HepG2 (cell line): ENCODE results near the gene SALL2. TPM values are rescaled to one million over a fixed set of nuclear protein-coding genes. Genes with fewer than 3 reads are reported as not detected.

ENCODE experiments used
- ATAC-seq: fragments of 200-7000 bp; cut with Tn5 transposase; 3 replicates; pipeline ENCODE4 v1.9.1; 2020; ENCODE audit warnings: mild to moderate bottlenecking, moderate library complexity
- BruUV-seq: library from RNA; stranded (reverse); fragments of 400-500 nt; replicated peaks from 2 replicates; lab custom pipeline; 2021; lab: Mats Ljungman, UMichigan
- CTCF ChIA-PET: fragments of 300-600 bp; formaldehyde crosslinking; extraction: SDS; loops from one replicate; lab custom pipeline; 2021; ENCODE audit warnings: low total read pairs, inconsistent platforms, low intra/inter-chr PET ratio; lab: Yijun Ruan, JAX
- POLR2A ChIA-PET: fragments of 350-600 bp; sonication (Branson Sonifier 250); formaldehyde crosslinking; loops from one replicate; lab custom pipeline; 2020; ENCODE audit warnings: antibody characterized with exemption, inconsistent platforms; lab: Yijun Ruan, JAX
- DNase-seq: peaks from one replicate; pipeline ENCODE4 v3.0.0-alpha.2; 2015; ENCODE audit warnings: low spot score
- FAIRE-seq: peaks from 3 replicates; lab custom pipeline; 2011; peaks lifted over from hg19 to GRCh38; lab: Jason Lieb, UNC
- H2AFZ ChIP-seq: one replicate; pipeline ENCODE4 v1.6.1; 2011; ENCODE audit warnings: low read length, inconsistent platforms
- H3K27ac ChIP-seq: fragments of 300-600 bp; 3 replicates; pipeline ENCODE4 v1.8.0; 2011; ENCODE audit warnings: mixed run types, mild to moderate bottlenecking, mixed read lengths, low read length, inconsistent platforms; ENCODE audit not compliant: insufficient read depth; ENCODE audit errors: extremely low read length
- H3K27me3 ChIP-seq, 2 experiments: fragments of 200-600 bp in 1 of 2; 2 replicates in 1 of 2; 3 replicates in 1 of 2; pipeline versions ENCODE4 v1.6.0 to v1.8.0; 2011; ENCODE audit warnings: low read length in 2 of 2, mild to moderate bottlenecking in 2 of 2, moderate library complexity in 2 of 2, inconsistent platforms in 1 of 2; ENCODE audit not compliant: insufficient read depth in 2 of 2, control insufficient read depth in 1 of 2
- H3K36me3 ChIP-seq, 2 experiments: fragments of 200-600 bp in 1 of 2; replicated peaks in 1 of 2; 2 replicates in 1 of 2; 3 replicates in 1 of 2; pipeline versions ENCODE4 v1.5.1 to v1.8.0; 2011; ENCODE audit warnings: low read length in 2 of 2, inconsistent platforms in 1 of 2; ENCODE audit not compliant: insufficient read depth in 2 of 2, control insufficient read depth in 1 of 2
- H3K4me1 ChIP-seq: 2 replicates; pipeline ENCODE4 v1.5.1; 2012; ENCODE audit warnings: low read length, inconsistent platforms; ENCODE audit not compliant: insufficient read depth
- H3K4me2 ChIP-seq: 2 replicates; pipeline ENCODE4 v1.6.0; 2011; ENCODE audit warnings: low read depth, low read length, inconsistent platforms
- H3K4me3 ChIP-seq, 3 experiments: fragments of 200-600 bp in 1 of 3; sonication (generic), shearing (Covaris generic) in 1 of 3; replicated peaks in 1 of 3; 2 replicates each; pipeline ENCODE4 v1.5.1; 2011 to 2016; ENCODE audit warnings: low read length in 3 of 3, inconsistent platforms in 2 of 3, low read depth in 2 of 3, mild to moderate bottlenecking in 2 of 3, control low read depth in 1 of 3, mixed read lengths in 1 of 3; ENCODE audit not compliant: insufficient read depth in 1 of 3
- H3K79me2 ChIP-seq: one replicate; pipeline ENCODE4 v1.6.1; 2011; ENCODE audit warnings: low read length, inconsistent platforms; ENCODE audit not compliant: insufficient read depth
- H3K9ac ChIP-seq: 2 replicates; pipeline ENCODE4 v1.6.0; 2011; ENCODE audit warnings: mild to moderate bottlenecking, low read depth, low read length, inconsistent platforms; ENCODE audit not compliant: insufficient read depth
- H3K9me3 ChIP-seq: 2 replicates; pipeline ENCODE4 v1.5.1; 2012; ENCODE audit warnings: mild to moderate bottlenecking, low read length
- H4K20me1 ChIP-seq: 2 replicates; pipeline ENCODE4 v1.6.0; 2011; ENCODE audit warnings: inconsistent platforms, mild to moderate bottlenecking, low read length, moderate library complexity; ENCODE audit not compliant: insufficient read depth
- ATRX ChIP-seq: sonication (generic); formaldehyde crosslinking; IDR thresholded peaks from 2 replicates; pipeline ENCODE4 v1.4.0; 2020; ENCODE audit warnings: missing genetic modification reagents, borderline replicate concordance
- MAZ ChIP-seq, 2 experiments: sonication (generic) in 1 of 2; formaldehyde crosslinking in 1 of 2; IDR thresholded peaks; 2 replicates each; pipeline versions ENCODE4 v1.5.0 to v1.6.1; 2012 to 2020; ENCODE audit warnings: low read depth in 2 of 2, mild to moderate bottlenecking in 2 of 2, borderline replicate concordance in 1 of 2, improper control_type of control experiment in 1 of 2, low read length in 1 of 2, missing genetic modification reagents in 1 of 2, moderate library complexity in 1 of 2
- SMAD3 ChIP-seq: sonication (generic); formaldehyde crosslinking; IDR thresholded peaks from 2 replicates; pipeline ENCODE4 v1.4.0; 2020; ENCODE audit warnings: missing genetic modification reagents
- ZNF335 ChIP-seq: sonication (generic); formaldehyde crosslinking; IDR thresholded peaks from 2 replicates; pipeline ENCODE4 v1.4.0; 2020; ENCODE audit warnings: missing genetic modification reagents
- ZNF451 ChIP-seq: sonication (generic); formaldehyde crosslinking; IDR thresholded peaks from 2 replicates; pipeline ENCODE4 v1.5.0; 2020; ENCODE audit warnings: mild to moderate bottlenecking, missing genetic modification reagents
- ZNF747 ChIP-seq: sonication (generic); formaldehyde crosslinking; IDR thresholded peaks from 2 replicates; pipeline ENCODE4 v1.8.1; 2023; ENCODE audit warnings: missing genetic modification reagents, mild to moderate bottlenecking, borderline replicate concordance
- WGBS: methylation state at CpG from one replicate; pipeline ENCODE4 v1.1.6; 2017; ENCODE audit warnings: low lambda C conversion rate; 5-methylcytosine and 5-hydroxymethylcytosine counted together
- in situ Hi-C: cut with HindIII; loops from 2 replicates; pipeline ENCODE4 v1.10.0; 2017; ENCODE audit warnings: low pct_unique_long_range_greater_than_20kb; ENCODE audit not compliant: extremely low pct_ligation_motif_present
- intact Hi-C: fragments of 100-400 bp; cut with micrococcal nuclease; formaldehyde crosslinking; loops from one replicate; pipeline ENCODE4 v1.10.0; 2022; ENCODE audit not compliant: unreplicated experiment
- polyA plus RNA-seq, 8 experiments: library from polyadenylated mRNA; depleted of rRNA in 3 of 8; stranded (reverse) in 7 of 8; unstranded in 1 of 8; fragments of >200 nt; fragmentation: Illumina TruSeq in 4 of 8; extraction: Trizol in 4 of 8; gene quantifications; 2 replicates each; pipeline versions ENCODE4 v1.2.1 to v1.2.3, GENCODE V29; 2011 to 2016; ENCODE audit warnings: low read depth in 4 of 8, missing spikeins in 1 of 8, mixed read lengths in 1 of 8; ENCODE audit not compliant: insufficient read depth in 1 of 8
- total RNA-seq, 5 experiments: library from RNA; depleted of rRNA; stranded (reverse); fragments of >200 nt; fragmentation: Illumina TruSeq; extraction: Trizol; gene quantifications; 2 replicates each; pipeline ENCODE4 v1.2.3, GENCODE V29; 2016; ENCODE audit warnings: low read depth in 1 of 5
- TF ChIP-seq, protein P1 (sequence below): sonication (generic); formaldehyde crosslinking; IDR thresholded peaks from 2 replicates; pipeline ENCODE4 v1.4.0; 2020; ENCODE audit warnings: missing genetic modification reagents, mild to moderate bottlenecking, borderline replicate concordance
- TF ChIP-seq, protein P2 (sequence below): sonication (generic); formaldehyde crosslinking; IDR thresholded peaks from 2 replicates; pipeline ENCODE4 v1.8.1; 2023; ENCODE audit warnings: missing genetic modification reagents, mild to moderate bottlenecking, borderline replicate concordance

Gene SALL2
- total and polyA plus RNA-seq, 2 of the 13 experiments (the other 11 are each of a cell fraction or from before 2014, with no cell fraction given) = 4.9 to 5.8 TPM

GRCh38 chr14:21523203-21523602 lies 2.9 kb downstream of the SALL2 start (continued):
- TF ChIP-seq MAZ (IDR thresholded peaks at IDR 0.05; ENCODE audit: borderline replicate concordance, low read depth, low read length) (no peak), MAZ (CRISPR knock-in tag; IDR thresholded peaks at IDR 0.05; ENCODE audit: low read depth) (no peak)

DNA sequence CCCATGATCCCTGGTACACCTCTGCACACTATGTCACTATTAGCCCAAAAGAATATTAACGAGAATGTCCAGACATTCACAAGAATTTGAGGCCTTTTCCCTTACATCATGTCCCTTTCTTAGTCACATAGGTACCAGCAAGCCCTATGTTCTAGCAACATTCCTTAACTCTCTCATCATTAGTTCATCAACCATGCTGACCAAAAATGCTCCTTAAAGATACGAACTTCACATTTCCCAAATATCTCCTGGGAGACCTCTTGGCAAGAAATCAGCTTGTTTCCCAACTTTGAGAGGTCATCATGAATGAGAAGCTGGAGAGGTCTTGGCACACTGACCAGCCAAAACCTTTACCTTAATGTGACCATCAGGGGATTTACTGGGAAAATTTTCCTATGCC lies 4.6 kb downstream of the SALL2 start:
- H3K9ac ChIP-seq = no peak overlapping the region
- FAIRE-seq = no peak

More for the DNA sequence above, 4.6 kb downstream of the SALL2 start:
- H3K4me3 ChIP-seq = no peak overlapping the region
- ATAC-seq (no peak), DNase-seq (no peak)
- CTCF ChIA-PET = no interaction called here
- POLR2A ChIA-PET = interaction anchor here (10.8 kb wide), 1 partner anchor 9 kb away, joined by 173 read pairs; the partner anchor contains the start of gene METTL3
- H3K4me1 ChIP-seq = peaks cover 12% of the 10 kb centered on the region
- no peak overlapping the region for H3K4me2 ChIP-seq
- H3K9me3 ChIP-seq = no peaks in the 10 kb centered on the region
- no peak overlapping the region for H3K27ac ChIP-seq
- no peaks in the 10 kb centered on the region for H4K20me1 ChIP-seq
- intact Hi-C loops (no loop called here), in situ Hi-C loops (no loop called here)
- 70% methylated on average over 2 of the region's 2 CpGs for WGBS
- no peaks in the 10 kb centered on the region for H3K36me3 ChIP-seq
- TF ChIP-seq ZNF335 (CRISPR knock-in tag) (no peak), SMAD3 (CRISPR knock-in tag) (no peak), ZNF747 (CRISPR knock-in tag) (no peak), ZNF451 (CRISPR knock-in tag) (no peak), ATRX (CRISPR knock-in tag) (no peak)
- TF ChIP-seq, protein P1, sequence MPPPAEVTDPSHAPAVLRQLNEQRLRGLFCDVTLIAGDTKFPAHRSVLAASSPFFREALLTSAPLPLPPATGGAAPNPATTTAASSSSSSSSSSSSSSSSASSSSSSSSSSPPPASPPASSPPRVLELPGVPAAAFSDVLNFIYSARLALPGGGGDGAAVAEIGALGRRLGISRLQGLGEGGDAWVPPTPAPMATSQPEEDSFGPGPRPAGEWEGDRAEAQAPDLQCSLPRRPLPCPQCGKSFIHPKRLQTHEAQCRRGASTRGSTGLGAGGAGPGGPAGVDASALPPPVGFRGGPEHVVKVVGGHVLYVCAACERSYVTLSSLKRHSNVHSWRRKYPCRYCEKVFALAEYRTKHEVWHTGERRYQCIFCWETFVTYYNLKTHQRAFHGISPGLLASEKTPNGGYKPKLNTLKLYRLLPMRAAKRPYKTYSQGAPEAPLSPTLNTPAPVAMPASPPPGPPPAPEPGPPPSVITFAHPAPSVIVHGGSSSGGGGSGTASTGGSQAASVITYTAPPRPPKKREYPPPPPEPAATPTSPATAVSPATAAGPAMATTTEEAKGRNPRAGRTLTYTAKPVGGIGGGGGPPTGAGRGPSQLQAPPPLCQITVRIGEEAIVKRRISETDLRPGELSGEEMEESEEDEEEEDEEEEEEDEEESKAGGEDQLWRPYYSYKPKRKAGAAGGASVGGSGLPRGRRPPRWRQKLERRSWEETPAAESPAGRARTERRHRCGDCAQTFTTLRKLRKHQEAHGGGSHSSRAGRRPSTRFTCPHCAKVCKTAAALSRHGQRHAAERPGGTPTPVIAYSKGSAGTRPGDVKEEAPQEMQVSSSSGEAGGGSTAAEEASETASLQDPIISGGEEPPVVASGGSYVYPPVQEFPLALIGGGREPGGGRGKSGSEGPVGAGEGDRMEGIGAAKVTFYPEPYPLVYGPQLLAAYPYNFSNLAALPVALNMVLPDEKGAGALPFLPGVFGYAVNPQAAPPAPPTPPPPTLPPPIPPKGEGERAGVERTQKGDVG (CRISPR knock-in tag) = no peak
- TF ChIP-seq, protein P2, sequence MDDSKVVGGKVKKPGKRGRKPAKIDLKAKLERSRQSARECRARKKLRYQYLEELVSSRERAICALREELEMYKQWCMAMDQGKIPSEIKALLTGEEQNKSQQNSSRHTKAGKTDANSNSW (CRISPR knock-in tag) = no peak
- no peak overlapping the region for H2AFZ ChIP-seq
- no peaks in the 10 kb centered on the region for H3K79me2 ChIP-seq
- no peaks in the 10 kb centered on the region for H3K27me3 ChIP-seq
- no TSS peak for BruUV-seq
